Lung (tissue), 12 donors: ENCODE measurements around the gene PRPF18. TPM values are rescaled to one million over a fixed set of nuclear protein-coding genes. Genes with fewer than 3 reads are reported as not detected.

Experiments used
- ATAC-seq: fragments of 200-7000 bp; cut with Tn5 transposase; one replicate; pipeline ENCODE4 v1.9.1; 2020; ENCODE audit warnings: moderate number of reproducible peaks; ENCODE audit not compliant: insufficient read depth, low FRiP score
- DNase-seq, 3 donors: peaks; one replicate each; pipeline ENCODE4 v3.0.0-alpha.2; 2013 to 2017
- H3K27ac ChIP-seq, 2 donors: one replicate each; pipeline ENCODE4 v1.5.1; 2013; ENCODE audit warnings: mild to moderate bottlenecking in 2 of 2, moderate library complexity in 2 of 2, control low read depth in 1 of 2, inconsistent platforms in 1 of 2, low read depth in 1 of 2, low read length in 1 of 2
- H3K27me3 ChIP-seq, 3 donors: one replicate each; pipeline ENCODE4 v1.5.1; 2013; ENCODE audit warnings: low read length in 2 of 3; ENCODE audit not compliant: control insufficient read depth in 3 of 3, insufficient read depth in 3 of 3
- H3K36me3 ChIP-seq, 4 donors: one replicate each; pipeline ENCODE4 v1.5.1; 2013; ENCODE audit warnings: low read length in 4 of 4, mild to moderate bottlenecking in 1 of 4, moderate library complexity in 1 of 4; ENCODE audit not compliant: control insufficient read depth in 4 of 4, insufficient read depth in 4 of 4
- H3K4me1 ChIP-seq, 5 donors: one replicate each; pipeline ENCODE4 v1.5.1; 2013; ENCODE audit warnings: low read length in 5 of 5, mild to moderate bottlenecking in 2 of 5, moderate library complexity in 1 of 5; ENCODE audit not compliant: control insufficient read depth in 5 of 5, insufficient read depth in 5 of 5
- H3K4me3 ChIP-seq: one replicate; pipeline ENCODE4 v1.5.1; 2013; ENCODE audit warnings: mild to moderate bottlenecking, control low read depth, moderate library complexity
- H3K9ac ChIP-seq, 2 donors: one replicate each; pipeline ENCODE4 v1.5.1; 2013; ENCODE audit warnings: low read length in 2 of 2, control low read depth in 1 of 2; ENCODE audit not compliant: insufficient read depth in 1 of 2
- H3K9me3 ChIP-seq, 4 donors: one replicate each; pipeline ENCODE4 v1.5.1; 2013; ENCODE audit warnings: low read length in 3 of 4, mild to moderate bottlenecking in 1 of 4, moderate library complexity in 1 of 4; ENCODE audit not compliant: control insufficient read depth in 4 of 4, insufficient read depth in 3 of 4
- CTCF ChIP-seq: IDR thresholded peaks from 2 replicates; pipeline ENCODE4 v1.5.1; 2012; ENCODE audit warnings: mild to moderate bottlenecking; ENCODE audit errors: control extremely low read depth, extremely low read depth
- WGBS, 2 donors: extraction: QIAGEN DNeasy Blood & Tissue Kit; methylation state at CpG; one replicate each; pipeline ENCODE4 v1.1.7; 2013; 5-methylcytosine and 5-hydroxymethylcytosine counted together
- polyA plus RNA-seq, 2 donors: library from polyadenylated mRNA; stranded (reverse); fragments of 200-250 nt; gene quantifications; one replicate each; pipeline ENCODE4 v1.2.1, GENCODE V29; 2013
- total RNA-seq, 2 donors: library from RNA; depleted of rRNA in 1 of 2; stranded (reverse); fragments of >200 nt in 1 of 2; gene quantifications; one replicate each; pipeline ENCODE4 v1.2.1, GENCODE V29; 2014 to 2021
- donor health status: control.
- donor health status: control.
- donor health status: Bipolar disorder and iron deficiency.
- donor health status: healthy.
- donor health status: DM: yes; HTN: yes; CAD: no.

Gene PRPF18
- total and polyA plus RNA-seq, 4 donors, result 10.6 to 39.9 (median 19.3) TPM

DNA sequence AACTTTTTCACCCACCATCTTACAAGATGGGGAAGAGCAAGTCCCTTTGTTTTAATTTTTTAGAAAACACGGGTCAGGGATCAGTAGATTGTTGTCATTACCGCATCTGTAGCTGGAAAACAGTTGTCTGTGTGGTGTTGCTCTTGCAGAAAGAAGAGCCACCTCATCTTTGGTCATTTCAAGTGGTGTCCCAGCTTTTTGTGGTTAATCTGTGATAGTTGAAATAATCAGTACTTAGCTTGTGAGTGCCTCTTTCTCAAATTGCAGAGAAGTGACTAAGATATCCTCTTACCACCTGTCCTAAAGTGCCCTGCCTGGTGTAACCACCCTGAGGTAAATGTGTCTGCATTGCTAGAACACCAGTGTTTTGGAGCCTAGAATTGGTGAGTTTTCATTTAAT lies 5.5 kb downstream of the PRPF18 start:
- no peak for DNase-seq
- Histone ChIP-seq H3K36me3 (peaks cover 0 to 11% (median 7%) of the 10 kb centered on the region in 4 donors), H3K9ac (no peak overlapping the region), H3K4me1 (peaks cover 0 to 12% (median 6%) of the 10 kb centered on the region in 5 donors), H3K4me3 (no peak overlapping the region), H3K27ac (no peak overlapping the region), H3K27me3 (no peaks in the 10 kb centered on the region), H3K9me3 (no peaks in the 10 kb centered on the region)
- ATAC-seq, result no peak
- TF ChIP-seq CTCF, result no peak
- 97 to 98% methylated on average over 2 of the region's 2 CpGs for WGBS, 2 donors

- H3K27ac ChIP-seq, result no peak overlapping the region
- peaks cover 0 to 3% (median 0%) of the 10 kb centered on the region in 5 donors for H3K4me1 ChIP-seq
- 89 to 98% methylated on average over 2 of the region's 2 CpGs for WGBS, 2 donors
- H3K9ac ChIP-seq, result no peak overlapping the region
- TF ChIP-seq CTCF, result no peak
- no peaks in the 10 kb centered on the region for H3K9me3 ChIP-seq
- peaks cover 0 to 11% (median 7%) of the 10 kb centered on the region in 4 donors for H3K36me3 ChIP-seq
- ATAC-seq (no peak), DNase-seq (no peak)
- no peaks in the 10 kb centered on the region for H3K27me3 ChIP-seq
- H3K4me3 ChIP-seq, result no peak overlapping the region
Observed at GRCh38 chr10:13593535-13593934, 6.8 kb downstream of the PRPF18 start.

GRCh38 chr10:13594641-13595040 lies 7.9 kb downstream of the PRPF18 start:
- DNase-seq, result no peak
- no peaks in the 10 kb centered on the region for H3K27me3 ChIP-seq
- TF ChIP-seq CTCF, result no peak
- no peak for ATAC-seq
- H3K9me3 ChIP-seq, result no peaks in the 10 kb centered on the region
- H3K27ac ChIP-seq, result no peak overlapping the region
- H3K36me3 ChIP-seq, result peaks cover 0 to 11% (median 6%) of the 10 kb centered on the region in 4 donors
- 89 to 94% methylated on average over 2 of the region's 2 CpGs for WGBS, 2 donors
- H3K9ac ChIP-seq, result no peak overlapping the region
- no peak overlapping the region for H3K4me3 ChIP-seq
- H3K4me1 ChIP-seq, result peaks cover 0 to 3% (median 0%) of the 10 kb centered on the region in 5 donors

GRCh38 chr10:13597909-13598308 lies 11.1 kb downstream of the PRPF18 start:
- Histone ChIP-seq H3K27ac (no peak overlapping the region), H3K4me3 (no peak overlapping the region), H3K9me3 (no peaks in the 10 kb centered on the region), H3K36me3 (peaks cover 3 to 15% (median 6%) of the 10 kb centered on the region in 4 donors), H3K9ac (no peak overlapping the region), H3K4me1 (peaks cover 0 to 3% (median 0%) of the 10 kb centered on the region in 5 donors), H3K27me3 (no peaks in the 10 kb centered on the region)
- ATAC-seq (no peak), DNase-seq (no peak)
- no peak for TF ChIP-seq CTCF
- WGBS, 2 donors, result 80% methylated on average over 5 of the region's 5 CpGs
